ENCODE measurements around the gene MRPS24.
A peak's percentile ranks its signal among the peaks of the same experiment; 100 is the strongest.
"Not testable (repeated sequence)": the region's sequence is repeated elsewhere in the genome, so short reads cannot be mapped to it uniquely, and the experiment has no call there.

The MRPS24 gene

GRCh38 chr7:43869006-43869866, at the start of gene MRPS24:
TSS of gene MRPS24 (minus strand) at chr7:43869517. CDS start at chr7:43869495, 22 bp downstream.
- DNase-seq, result peak; percentile 97

- no peak for DNase-seq
Measured at GRCh38 chr7:43915907-43916306, 46.6 kb upstream of the MRPS24 start.

- no peak for DNase-seq
Measured at GRCh38 chr7:43914795-43915194, 45.5 kb upstream of the MRPS24 start.

DNA sequence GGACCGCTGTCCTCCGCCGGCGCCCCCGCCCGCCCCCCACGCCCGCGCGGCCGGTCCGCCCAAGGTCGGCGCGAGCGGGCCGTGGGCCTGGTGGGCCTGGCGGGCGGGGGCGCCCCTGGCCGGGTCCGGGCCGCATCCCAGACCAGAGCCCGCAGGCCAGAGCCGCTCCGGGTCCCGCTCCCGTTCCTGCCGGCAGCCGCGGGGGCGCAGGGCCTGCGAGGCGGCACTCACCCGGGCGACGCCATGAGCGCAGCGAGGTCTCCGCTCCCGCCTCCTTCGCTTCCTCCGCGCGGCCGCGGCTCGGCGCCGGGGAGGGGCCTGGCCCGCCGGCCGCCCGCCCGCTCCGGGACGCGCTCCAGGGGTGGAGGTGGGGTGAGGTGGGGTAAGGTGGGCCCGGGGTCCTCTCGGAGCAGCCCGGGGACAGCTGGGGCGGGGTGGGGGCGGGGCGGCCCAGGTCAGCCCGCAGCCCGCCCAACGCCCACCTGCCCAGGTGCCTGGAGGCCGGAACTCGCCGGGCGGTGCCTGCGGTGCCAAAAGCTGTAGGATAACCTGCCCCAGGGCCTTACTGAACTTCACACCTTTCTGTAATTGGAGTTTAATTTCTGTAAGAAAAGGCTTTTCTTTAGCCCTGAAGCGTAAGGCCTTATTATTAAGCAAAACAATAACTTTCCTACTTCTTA, 37.2 kb upstream of the MRPS24 start, which contains the start of gene URGCP:
Gene URGCP (minus strand): TSS at position 266 of the 680 bp plus-strand sequence. CDS start 21 bp downstream, at position 245.
- DNase-seq, result peak; percentile 49

DNA sequence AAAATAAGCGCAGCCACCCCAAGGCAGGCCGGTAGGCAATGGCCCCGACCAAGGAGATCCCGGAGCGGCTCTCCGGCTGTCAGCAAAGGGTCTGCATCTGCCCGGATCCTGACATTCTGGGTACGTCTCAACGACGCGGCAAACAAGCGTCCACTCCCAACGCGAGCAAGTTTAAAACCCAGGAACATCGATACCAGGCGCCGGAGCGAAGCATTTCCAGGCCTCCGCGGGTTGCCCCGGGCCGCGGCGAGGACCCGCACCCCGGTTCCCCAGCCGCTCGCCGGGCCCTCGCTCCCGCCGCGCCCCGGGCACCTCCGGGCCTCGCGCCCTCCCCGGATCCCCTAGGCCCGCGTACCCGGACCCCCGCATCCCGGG, 36.6 kb upstream of the MRPS24 start:
- DNase-seq, result peak; percentile 45

DNA sequence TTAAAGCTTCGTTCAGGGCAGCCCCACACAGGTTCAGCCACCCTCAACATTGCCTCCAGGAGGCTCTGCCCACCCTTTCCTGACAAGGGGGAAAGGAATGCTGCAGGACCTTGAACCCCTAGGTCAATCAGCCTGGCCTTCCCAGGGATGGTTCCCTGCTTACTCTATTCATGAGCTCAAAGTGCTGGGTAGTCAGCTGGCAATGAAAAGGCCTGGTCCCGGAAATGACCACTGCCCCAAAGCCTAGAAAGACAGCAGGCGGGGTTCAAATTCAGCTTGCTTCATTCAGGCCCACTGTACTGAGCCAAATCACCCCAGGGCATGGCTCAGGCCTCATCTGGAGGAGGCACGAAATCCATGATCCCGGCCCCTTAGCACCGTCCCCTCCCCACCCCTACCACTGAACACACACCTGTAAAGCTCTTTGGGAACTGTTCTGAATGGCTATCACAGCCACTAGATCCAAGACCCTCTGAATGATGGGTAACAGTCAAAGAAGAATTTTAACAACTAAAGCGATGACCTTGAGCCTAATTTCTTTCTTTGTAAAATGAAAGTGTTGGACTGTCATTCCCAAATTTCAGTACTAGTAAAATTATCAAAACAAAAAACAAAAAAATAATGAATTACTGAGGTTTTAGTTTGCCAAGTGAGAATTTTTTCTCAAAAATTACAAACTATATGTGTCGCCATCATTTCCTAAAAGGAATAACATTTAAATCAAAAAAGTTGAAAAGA, 36.1 kb upstream of the MRPS24 start:
- no peak for DNase-seq

GRCh38 chr7:43904533-43905208, 35.4 kb upstream of the MRPS24 start:
- peak; percentile 49 for DNase-seq

- DNase-seq, result no peak
Measured at GRCh38 chr7:43902542-43903054, 33.3 kb upstream of the MRPS24 start.

DNA sequence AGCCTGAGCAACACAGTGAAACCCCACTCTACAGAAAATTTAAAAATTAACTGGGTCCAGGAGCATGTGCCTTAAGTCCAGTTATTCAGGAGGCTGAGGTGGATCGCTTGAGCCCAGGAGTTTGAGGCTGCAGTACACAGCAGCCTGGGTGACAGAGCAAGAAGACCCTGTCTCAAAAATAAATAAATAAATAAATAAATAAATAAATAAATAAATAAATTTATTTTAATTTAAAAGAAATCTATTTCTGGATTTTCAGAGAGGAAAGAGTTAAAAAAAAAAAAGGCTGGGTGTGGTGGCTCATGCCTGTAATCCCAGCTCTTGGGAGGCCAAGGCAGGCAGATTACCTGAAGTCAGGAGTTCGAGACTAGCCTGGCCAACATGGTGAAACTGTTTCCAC, 29.3 kb upstream of the MRPS24 start:
- not testable (repeated sequence) for DNase-seq

DNA sequence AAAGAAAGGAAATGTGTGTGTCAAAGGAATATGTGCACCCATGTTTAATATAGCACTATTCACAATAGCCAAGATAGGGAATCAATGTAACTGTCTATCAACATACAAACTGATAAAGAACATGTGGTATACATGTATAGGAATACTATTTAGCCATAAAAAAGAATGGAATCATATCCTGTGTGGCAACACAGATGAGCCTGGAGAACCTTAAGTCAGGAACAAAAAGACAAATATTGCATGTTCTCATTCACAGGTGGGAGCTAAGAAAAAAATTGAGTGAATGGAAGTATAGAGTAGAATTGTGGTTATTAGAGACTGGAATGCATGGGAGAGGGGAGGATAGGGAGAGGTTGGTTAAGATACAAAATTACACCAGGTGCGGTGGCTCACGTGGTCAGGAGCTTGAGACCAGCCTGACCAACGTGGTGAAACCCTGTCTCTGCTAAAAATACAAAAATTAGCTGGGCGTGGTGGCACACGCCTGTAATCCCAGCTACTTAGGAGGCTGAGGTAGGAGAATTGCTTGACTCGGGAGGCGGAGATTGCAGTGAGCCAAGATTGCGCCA, 26.6 kb upstream of the MRPS24 start:
- DNase-seq, result no peak

DNA sequence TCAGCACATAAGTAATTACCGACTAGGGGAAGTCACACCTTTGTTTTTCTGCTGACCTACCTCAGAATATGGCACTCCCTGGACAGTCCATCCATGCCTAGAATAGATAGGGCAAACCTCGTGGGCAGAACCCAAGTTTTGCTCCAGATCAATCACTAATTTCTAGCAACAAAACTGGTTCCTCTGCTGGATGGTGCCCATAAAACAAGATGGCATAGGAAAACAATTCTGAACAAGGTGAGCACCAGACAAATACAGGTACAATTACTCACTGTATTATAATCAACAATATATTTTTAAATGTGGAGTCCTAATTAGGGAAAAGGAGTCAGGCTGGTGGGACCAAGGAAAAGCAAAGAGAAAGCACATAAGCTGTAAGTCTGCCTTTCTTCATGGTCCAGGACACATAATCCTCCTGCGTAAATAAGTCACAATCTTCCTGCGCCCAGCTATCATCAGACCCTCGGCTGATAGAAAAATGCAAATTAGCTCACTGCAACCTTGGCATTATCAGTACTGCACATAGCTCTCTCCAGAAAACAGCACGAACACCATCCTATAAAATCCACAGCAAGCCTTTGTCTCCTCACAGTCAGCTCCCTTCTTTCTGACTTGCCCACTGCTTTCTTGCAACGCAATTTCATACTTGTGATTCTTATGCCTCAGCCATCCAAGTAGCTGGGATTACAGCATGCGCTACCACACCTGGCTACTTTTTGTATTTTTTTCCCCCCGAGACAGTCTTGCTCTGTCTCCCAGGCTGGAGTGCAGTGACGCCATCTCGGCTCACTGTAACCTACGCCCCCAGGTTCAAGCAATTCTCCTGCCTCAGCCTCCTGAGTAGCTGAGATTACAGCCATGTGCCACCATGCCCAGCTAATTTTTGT, 22.0 kb upstream of the MRPS24 start:
- no peak for DNase-seq

- DNase-seq, result no peak
Measured at GRCh38 chr7:43890468-43890867, 21.2 kb upstream of the MRPS24 start.

DNA sequence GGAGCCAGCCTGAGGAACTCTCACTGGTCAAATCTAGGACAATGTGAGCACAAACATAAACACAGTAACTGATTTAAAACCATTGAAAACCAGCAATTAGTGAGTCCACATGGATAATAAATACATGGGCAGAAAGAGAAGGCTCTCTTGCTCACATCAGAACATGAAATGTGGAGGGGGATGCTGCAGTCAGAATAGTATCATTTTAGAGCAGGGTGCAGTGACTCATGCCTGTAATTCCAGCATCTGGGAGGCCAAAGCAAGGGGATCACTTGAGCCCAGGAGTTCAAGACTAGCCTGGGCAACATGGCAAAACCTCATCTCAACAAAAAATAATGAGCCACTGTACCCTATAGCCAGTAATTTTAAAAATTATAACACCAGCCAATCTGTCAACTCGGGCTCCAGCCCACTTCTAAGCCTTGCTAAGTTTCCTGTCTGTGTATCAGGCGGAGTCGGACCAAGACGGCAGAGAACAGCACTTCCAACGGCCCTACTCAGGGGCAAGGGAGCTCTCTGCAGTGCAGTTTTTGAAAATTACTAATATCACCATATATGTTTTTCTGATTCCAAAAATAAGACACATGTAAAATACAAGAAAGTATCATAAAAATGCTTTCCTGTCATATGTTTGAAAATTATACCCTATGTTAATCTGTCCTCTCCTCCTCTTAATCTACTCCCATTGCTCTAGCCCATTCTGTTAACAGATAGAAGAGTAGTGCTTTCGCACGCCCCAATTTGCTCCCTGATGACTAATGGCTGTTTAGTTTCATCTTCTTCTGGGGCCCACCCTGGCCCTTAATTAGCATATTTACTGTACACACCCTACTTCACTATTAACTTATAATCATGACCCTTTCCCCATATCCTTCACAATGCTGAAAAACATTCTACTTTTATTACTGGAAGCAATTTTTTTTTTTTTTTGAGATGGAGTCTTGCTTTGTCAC, 20.0 kb upstream of the MRPS24 start:
- peak; percentile 45 for DNase-seq

GRCh38 chr7:43884617-43885016, 15.3 kb upstream of the MRPS24 start:
- DNase-seq, result no peak

- DNase-seq, result no peak
Measured at GRCh38 chr7:43884209-43884608, 14.9 kb upstream of the MRPS24 start.

GRCh38 chr7:43880596-43880995, 11.3 kb upstream of the MRPS24 start:
- DNase-seq, result no peak

DNA sequence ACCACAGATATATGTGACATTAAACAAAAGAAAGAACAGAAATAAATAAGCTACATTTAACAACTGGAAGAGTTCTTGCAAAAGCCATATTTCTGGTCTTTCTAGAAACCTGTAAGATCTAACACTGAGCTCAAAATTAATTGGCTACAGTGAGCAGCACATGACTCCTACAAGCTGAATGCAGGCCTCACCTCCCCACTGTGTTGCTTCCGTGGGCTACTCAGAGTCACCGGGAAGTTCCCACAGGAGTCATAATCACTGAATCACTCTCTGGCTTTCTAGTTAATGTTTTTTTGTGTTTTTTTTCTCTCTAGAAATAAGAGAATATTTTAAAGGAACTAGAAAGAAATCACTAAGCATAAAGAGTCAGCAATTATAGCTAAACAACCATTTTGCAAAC, 10.2 kb upstream of the MRPS24 start:
- peak; percentile 67 for DNase-seq

DNA sequence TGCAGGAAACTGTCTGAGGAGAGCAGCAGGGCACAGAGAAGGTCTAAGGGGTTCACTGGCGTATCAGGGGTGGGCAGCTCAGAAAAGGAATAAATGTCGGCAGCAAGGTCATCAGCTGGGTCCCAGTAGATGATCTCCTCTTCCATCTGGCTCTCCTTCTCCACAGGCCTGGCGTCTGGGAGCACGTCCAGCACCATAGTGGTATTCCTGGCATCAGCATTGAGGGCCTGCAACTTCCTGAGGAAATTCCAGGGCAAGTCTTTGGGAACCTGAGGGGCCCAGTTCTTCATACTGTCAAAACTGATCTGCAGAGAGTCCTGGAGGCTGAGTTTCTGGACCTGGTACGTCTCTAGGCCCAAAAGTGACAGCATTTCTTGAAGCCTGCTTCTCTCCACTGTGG, 9.6 kb upstream of the MRPS24 start:
- DNase-seq, result peak; percentile 28

- no peak for DNase-seq
Measured at GRCh38 chr7:43877968-43878864, 8.9 kb upstream of the MRPS24 start.

Data from fibroblast of skin of right biceps (primary cell).